HCT116 (cell line): ENCODE data around the gene TSR1. TPM values are rescaled to one million over a fixed set of nuclear protein-coding genes. Genes with fewer than 3 reads are reported as not detected.

Experiments
- ATAC-seq: fragments of 200-7000 bp; cut with Tn5 transposase; 2 replicates; pipeline ENCODE4 v1.9.1; 2020; ENCODE audit warnings: mild to moderate bottlenecking, moderate library complexity
- BruUV-seq: library from RNA; stranded (reverse); fragments of 400-500 nt; replicated peaks from 2 replicates; lab custom pipeline; 2021; lab: Mats Ljungman, UMichigan
- CTCF ChIA-PET: fragments of 300-600 bp; sonication (Branson Sonifier 250); formaldehyde crosslinking; loops from one replicate; lab custom pipeline; 2021; ENCODE audit warnings: antibody characterized with exemption; lab: Charles Lee
- POLR2A ChIA-PET: fragments of 300-600, 350-600 bp; sonication (Branson Sonifier 250); formaldehyde crosslinking; loops from one replicate; lab custom pipeline; 2021; ENCODE audit warnings: antibody characterized with exemption; lab: Charles Lee
- RAD21 ChIA-PET, 2 experiments: fragments of 300-600 bp; sonication (Branson Sonifier 250); formaldehyde crosslinking; loops; one replicate each; lab custom pipeline; 2023; ENCODE audit warnings: low total read pairs in 2 of 2; ENCODE audit not compliant: uncharacterized antibody in 2 of 2, unreplicated experiment in 2 of 2, low non-redundant PET in 1 of 2; lab: Charles Lee
- DNase-seq: peaks from one replicate; pipeline ENCODE4 v3.0.0-alpha.2; 2010; ENCODE audit warnings: low read depth, low spot score
- H2AFZ ChIP-seq: fragments of 200-600 bp; shearing (Covaris generic), sonication (generic); 2 replicates; pipeline ENCODE4 v1.6.1; 2017; ENCODE audit warnings: low read depth, mixed run types, mixed read lengths, antibody characterized with exemption, low read length; ENCODE audit not compliant: poor library complexity, severe bottlenecking
- H3K27ac ChIP-seq: 2 replicates; pipeline ENCODE4 v1.5.1; 2012; ENCODE audit warnings: low read depth, low read length
- H3K27me3 ChIP-seq: fragments of 200-600 bp; sonication (generic); 2 replicates; pipeline ENCODE4 v1.6.1; 2016; ENCODE audit warnings: mixed run types, low read length, mixed read lengths; ENCODE audit not compliant: insufficient read depth
- H3K36me3 ChIP-seq, 2 experiments: fragments of 200-500 bp in 1 of 2; fragments of 200-600 bp in 1 of 2; sonication (Bioruptor generic) in 1 of 2; sonication (generic) in 1 of 2; 2 replicates each; pipeline versions ENCODE4 v1.5.1 to v1.6.1; 2014 to 2016; ENCODE audit warnings: low read length in 2 of 2, inconsistent platforms in 1 of 2, mixed read lengths in 1 of 2, mixed run types in 1 of 2; ENCODE audit not compliant: insufficient read depth in 2 of 2, control insufficient read depth in 1 of 2
- H3K4me1 ChIP-seq, 2 experiments: fragments of 200-600 bp in 1 of 2; sonication (generic) in 1 of 2; 2 replicates each; pipeline versions ENCODE4 v1.5.1 to v1.6.1; 2012 to 2017; ENCODE audit warnings: low read length in 2 of 2, inconsistent platforms in 1 of 2, mild to moderate bottlenecking in 1 of 2, mixed read lengths in 1 of 2, mixed run types in 1 of 2, moderate library complexity in 1 of 2; ENCODE audit not compliant: insufficient read depth in 2 of 2, control insufficient read depth in 1 of 2
- H3K4me2 ChIP-seq: fragments of 200-600 bp; sonication (generic); 2 replicates; pipeline ENCODE4 v1.6.1; 2017; ENCODE audit warnings: mixed run types, low read length, mixed read lengths
- H3K4me3 ChIP-seq, 2 experiments: fragments of 200-600 bp in 1 of 2; sonication (generic) in 1 of 2; replicated peaks in 1 of 2; 2 replicates each; pipeline ENCODE4 v1.5.1; 2011 to 2016; ENCODE audit warnings: low read length in 2 of 2, control low read depth in 1 of 2, low read depth in 1 of 2, mild to moderate bottlenecking in 1 of 2, mixed read lengths in 1 of 2, mixed run types in 1 of 2
- H3K79me2 ChIP-seq: fragments of 200-600 bp; sonication (generic); 2 replicates; pipeline ENCODE4 v1.6.1; 2017; ENCODE audit warnings: mild to moderate bottlenecking, mixed run types, low read length, moderate library complexity, mixed read lengths; ENCODE audit not compliant: insufficient read depth
- H3K9ac ChIP-seq: fragments of 200-600 bp; sonication (generic); 2 replicates; pipeline ENCODE4 v1.6.1; 2016; ENCODE audit warnings: low read length, mixed read lengths
- H3K9me2 ChIP-seq: fragments of 200-600 bp; sonication (generic), shearing (Covaris generic); 2 replicates; pipeline ENCODE4 v1.6.1; 2017; ENCODE audit warnings: mixed run types, mild to moderate bottlenecking, moderate library complexity; ENCODE audit not compliant: insufficient read depth
- H3K9me3 ChIP-seq, 2 experiments: fragments of 200-500 bp in 1 of 2; fragments of 200-600 bp in 1 of 2; sonication (Bioruptor generic) in 1 of 2; sonication (generic) in 1 of 2; 2 replicates each; pipeline ENCODE4 v1.6.1; 2014 to 2017; ENCODE audit warnings: low read length in 2 of 2, mixed read lengths in 2 of 2, inconsistent platforms in 1 of 2, low read depth in 1 of 2, mild to moderate bottlenecking in 1 of 2, mixed run types in 1 of 2, moderate library complexity in 1 of 2; ENCODE audit not compliant: control insufficient read depth in 1 of 2, insufficient read depth in 1 of 2
- H4K20me1 ChIP-seq: fragments of 200-600 bp; sonication (generic), shearing (Covaris generic); 2 replicates; pipeline ENCODE4 v1.6.1; 2017; ENCODE audit warnings: mixed run types, mild to moderate bottlenecking, moderate library complexity; ENCODE audit not compliant: insufficient read depth
- ATF3 ChIP-seq: IDR thresholded peaks from 2 replicates; pipeline ENCODE4 v1.6.1; 2012
- CBX3 ChIP-seq: IDR thresholded peaks from 2 replicates; pipeline ENCODE4 v1.6.1; 2012; ENCODE audit warnings: low read depth
- CEBPB ChIP-seq: IDR thresholded peaks from 2 replicates; pipeline ENCODE4 v1.6.1; 2012; ENCODE audit warnings: low read depth
- ELF1 ChIP-seq: IDR thresholded peaks from 2 replicates; pipeline ENCODE4 v1.6.1; 2012; ENCODE audit warnings: low read depth, borderline replicate concordance
- EZH2 ChIP-seq: fragments of 200-600 bp; sonication (generic); IDR thresholded peaks from 2 replicates; pipeline ENCODE4 v1.6.1; 2017; ENCODE audit warnings: antibody characterized with exemption, mixed run types
- JUND ChIP-seq: IDR thresholded peaks from 2 replicates; pipeline ENCODE4 v1.6.1; 2012
- MAX ChIP-seq: IDR thresholded peaks from 2 replicates; pipeline ENCODE4 v1.6.1; 2012
- POLR2A ChIP-seq: IDR thresholded peaks from 2 replicates; pipeline ENCODE4 v1.7.0; 2011; ENCODE audit warnings: borderline replicate concordance; ENCODE audit not compliant: insufficient read depth, insufficient read length; ENCODE audit errors: extremely low read depth
- POLR2AphosphoS5 ChIP-seq: IDR thresholded peaks from 2 replicates; pipeline ENCODE4 v1.6.1; 2011; ENCODE audit warnings: mild to moderate bottlenecking, low read depth, low read length, moderate library complexity
- RAD21 ChIP-seq: IDR thresholded peaks from 2 replicates; pipeline ENCODE4 v1.6.1; 2012; ENCODE audit warnings: low read depth, mild to moderate bottlenecking
- SP1 ChIP-seq: IDR thresholded peaks from 2 replicates; pipeline ENCODE4 v1.6.1; 2012; ENCODE audit warnings: low read depth
- TCF7L2 ChIP-seq: IDR thresholded peaks from 2 replicates; pipeline ENCODE4 v1.7.0; 2011; ENCODE audit warnings: borderline replicate concordance, inconsistent platforms; ENCODE audit not compliant: insufficient read depth, insufficient read length; ENCODE audit errors: extremely low read depth
- YY1 ChIP-seq: IDR thresholded peaks from 2 replicates; pipeline ENCODE4 v1.6.1; 2011; ENCODE audit warnings: low read length, low read depth, moderate library complexity, mild to moderate bottlenecking; ENCODE audit not compliant: insufficient replicate concordance; ENCODE audit errors: extremely low read depth
- ZBTB33 ChIP-seq: IDR thresholded peaks from 2 replicates; pipeline ENCODE4 v1.6.1; 2011; ENCODE audit warnings: mild to moderate bottlenecking, low read length, moderate library complexity; ENCODE audit not compliant: insufficient replicate concordance; ENCODE audit errors: extremely low read depth
- ZNF274 ChIP-seq: fragments of 200-500 bp; sonication (Bioruptor generic); IDR thresholded peaks from 2 replicates; pipeline ENCODE4 v1.6.1; 2014; ENCODE audit warnings: mild to moderate bottlenecking, low read depth, low read length, inconsistent platforms
- intact Hi-C: fragments of 100-400 bp; cut with micrococcal nuclease; formaldehyde crosslinking; loops from 2 replicates; pipeline ENCODE4 v1.10.0; 2022
- total RNA-seq: library from RNA; stranded (reverse); gene quantifications from one replicate; pipeline ENCODE4 v1.2.1, GENCODE V29; 2021; ENCODE audit not compliant: unreplicated experiment
- TF ChIP-seq, protein P1 (sequence below), 3 experiments: fragments of 200-600 bp in 1 of 3; sonication (generic) in 1 of 3; IDR thresholded peaks in 2 of 3; conservative IDR thresholded peaks in 1 of 3; 2 replicates each; pipeline ENCODE4 v1.5.1; 2012 to 2017; ENCODE audit warnings: low read depth in 2 of 3, low read length in 2 of 3, antibody characterized with exemption in 1 of 3, borderline replicate concordance in 1 of 3, control low read depth in 1 of 3, mild to moderate bottlenecking in 1 of 3, mixed read lengths in 1 of 3, mixed run types in 1 of 3, moderate library complexity in 1 of 3; ENCODE audit not compliant: insufficient read depth in 1 of 3
- TF ChIP-seq, protein P2 (sequence below): IDR thresholded peaks from 2 replicates; pipeline ENCODE4 v1.6.1; 2012; ENCODE audit warnings: low read depth

Gene TSR1
- total RNA-seq, 1 experiment from 2014 or later = 77.2 TPM

DNA sequence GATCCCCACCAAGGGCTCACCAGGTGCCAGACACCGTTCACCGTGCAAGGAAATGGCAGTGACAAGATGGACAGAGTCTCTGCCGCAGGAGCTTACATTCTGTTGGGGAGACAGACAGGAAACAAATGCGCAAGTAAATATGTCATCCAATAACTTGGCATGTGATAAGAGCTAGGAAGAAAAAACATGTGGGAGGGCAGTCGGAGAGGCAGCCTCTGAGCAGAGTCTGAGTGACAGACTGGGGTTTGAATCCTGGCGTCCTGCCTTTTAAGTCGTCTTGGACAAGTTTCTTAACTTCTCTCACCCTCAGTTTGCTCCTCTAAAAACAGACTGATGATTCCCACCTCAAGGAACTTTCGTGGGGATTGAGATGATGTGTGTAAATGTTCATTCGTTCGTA lies 8.3 kb upstream of the TSR1 start:
- ChIA-PET POLR2A (no interaction called here), CTCF (no interaction called here), RAD21 (interaction anchor here in 1 of 2 experiments (0.7 kb wide), 1 partner anchor 38 kb away, joined by 3 read pairs; no protein-coding TSS in a partner anchor)
- Histone ChIP-seq H3K4me2 (no peak overlapping the region), H3K27ac (no peak overlapping the region), H4K20me1 (no peaks in the 10 kb centered on the region)
- intact Hi-C loops = no loop called here
- TF ChIP-seq MAX = no peak
- no peak for TF ChIP-seq CBX3
- TF ChIP-seq EZH2 = no peak
- no peak for TF ChIP-seq RAD21
- TF ChIP-seq, protein P1, sequence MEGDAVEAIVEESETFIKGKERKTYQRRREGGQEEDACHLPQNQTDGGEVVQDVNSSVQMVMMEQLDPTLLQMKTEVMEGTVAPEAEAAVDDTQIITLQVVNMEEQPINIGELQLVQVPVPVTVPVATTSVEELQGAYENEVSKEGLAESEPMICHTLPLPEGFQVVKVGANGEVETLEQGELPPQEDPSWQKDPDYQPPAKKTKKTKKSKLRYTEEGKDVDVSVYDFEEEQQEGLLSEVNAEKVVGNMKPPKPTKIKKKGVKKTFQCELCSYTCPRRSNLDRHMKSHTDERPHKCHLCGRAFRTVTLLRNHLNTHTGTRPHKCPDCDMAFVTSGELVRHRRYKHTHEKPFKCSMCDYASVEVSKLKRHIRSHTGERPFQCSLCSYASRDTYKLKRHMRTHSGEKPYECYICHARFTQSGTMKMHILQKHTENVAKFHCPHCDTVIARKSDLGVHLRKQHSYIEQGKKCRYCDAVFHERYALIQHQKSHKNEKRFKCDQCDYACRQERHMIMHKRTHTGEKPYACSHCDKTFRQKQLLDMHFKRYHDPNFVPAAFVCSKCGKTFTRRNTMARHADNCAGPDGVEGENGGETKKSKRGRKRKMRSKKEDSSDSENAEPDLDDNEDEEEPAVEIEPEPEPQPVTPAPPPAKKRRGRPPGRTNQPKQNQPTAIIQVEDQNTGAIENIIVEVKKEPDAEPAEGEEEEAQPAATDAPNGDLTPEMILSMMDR (IDR thresholded peaks at IDR 0.05 in 2 of 3, conservative IDR thresholded peaks at IDR 0.05 in 1 of 3; ENCODE audit: borderline replicate concordance in 1 of 3, insufficient read depth in 1 of 3, low read depth in 2 of 3, low read length in 2 of 3) = no peak
- no peak for TF ChIP-seq CEBPB
- TF ChIP-seq POLR2A = no peak
- TF ChIP-seq ATF3 = no peak
- no peak for TF ChIP-seq ELF1
- no peak for TF ChIP-seq TCF7L2
- TF ChIP-seq, protein P2, sequence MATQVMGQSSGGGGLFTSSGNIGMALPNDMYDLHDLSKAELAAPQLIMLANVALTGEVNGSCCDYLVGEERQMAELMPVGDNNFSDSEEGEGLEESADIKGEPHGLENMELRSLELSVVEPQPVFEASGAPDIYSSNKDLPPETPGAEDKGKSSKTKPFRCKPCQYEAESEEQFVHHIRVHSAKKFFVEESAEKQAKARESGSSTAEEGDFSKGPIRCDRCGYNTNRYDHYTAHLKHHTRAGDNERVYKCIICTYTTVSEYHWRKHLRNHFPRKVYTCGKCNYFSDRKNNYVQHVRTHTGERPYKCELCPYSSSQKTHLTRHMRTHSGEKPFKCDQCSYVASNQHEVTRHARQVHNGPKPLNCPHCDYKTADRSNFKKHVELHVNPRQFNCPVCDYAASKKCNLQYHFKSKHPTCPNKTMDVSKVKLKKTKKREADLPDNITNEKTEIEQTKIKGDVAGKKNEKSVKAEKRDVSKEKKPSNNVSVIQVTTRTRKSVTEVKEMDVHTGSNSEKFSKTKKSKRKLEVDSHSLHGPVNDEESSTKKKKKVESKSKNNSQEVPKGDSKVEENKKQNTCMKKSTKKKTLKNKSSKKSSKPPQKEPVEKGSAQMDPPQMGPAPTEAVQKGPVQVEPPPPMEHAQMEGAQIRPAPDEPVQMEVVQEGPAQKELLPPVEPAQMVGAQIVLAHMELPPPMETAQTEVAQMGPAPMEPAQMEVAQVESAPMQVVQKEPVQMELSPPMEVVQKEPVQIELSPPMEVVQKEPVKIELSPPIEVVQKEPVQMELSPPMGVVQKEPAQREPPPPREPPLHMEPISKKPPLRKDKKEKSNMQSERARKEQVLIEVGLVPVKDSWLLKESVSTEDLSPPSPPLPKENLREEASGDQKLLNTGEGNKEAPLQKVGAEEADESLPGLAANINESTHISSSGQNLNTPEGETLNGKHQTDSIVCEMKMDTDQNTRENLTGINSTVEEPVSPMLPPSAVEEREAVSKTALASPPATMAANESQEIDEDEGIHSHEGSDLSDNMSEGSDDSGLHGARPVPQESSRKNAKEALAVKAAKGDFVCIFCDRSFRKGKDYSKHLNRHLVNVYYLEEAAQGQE = no peak
- TF ChIP-seq JUND = no peak
- TF ChIP-seq ZNF274 = no peak
- TF ChIP-seq SP1 = no peak
- TF ChIP-seq ZBTB33 = no peak
- no peak for TF ChIP-seq POLR2AphosphoS5
- no peak for TF ChIP-seq YY1
- TF ChIP-seq, all 23 proteins: peak for 0
- DNase-seq (no peak), ATAC-seq (no peak)
- no peaks in the 10 kb centered on the region for H3K9me3 ChIP-seq
- no peaks in the 10 kb centered on the region for H3K27me3 ChIP-seq
- no peak overlapping the region for H3K9ac ChIP-seq
- H3K9me2 ChIP-seq = no peaks in the 10 kb centered on the region
- no peak overlapping the region for H2AFZ ChIP-seq
- H3K79me2 ChIP-seq = peaks cover 4% of the 10 kb centered on the region; the same call in 1 of the 2 replicates
- H3K4me3 ChIP-seq = no peak overlapping the region
- peaks cover 13 to 14% of the 10 kb centered on the region in 2 experiments; a peak in 3 of 4 replicates for H3K36me3 ChIP-seq
- peaks cover 24 to 35% of the 10 kb centered on the region in 2 experiments for H3K4me1 ChIP-seq
- no TSS peak for BruUV-seq
